Skeletal muscle tissue (tissue), 4 donors: Measurements from ENCODE around the gene ZSWIM3. TPM values are rescaled to one million over a fixed set of nuclear protein-coding genes. Genes with fewer than 3 reads are reported as not detected.

ENCODE experiments used
- H3K27ac ChIP-seq: one replicate; pipeline ENCODE4 v1.7.0; 2013; ENCODE audit warnings: mild to moderate bottlenecking, low read depth, low read length, inconsistent platforms
- H3K27me3 ChIP-seq, 3 donors: one replicate each; pipeline ENCODE4 v1.7.0; 2013; ENCODE audit warnings: low read length in 3 of 3; ENCODE audit not compliant: control insufficient read depth in 3 of 3, insufficient read depth in 3 of 3
- H3K36me3 ChIP-seq, 3 donors: one replicate each; pipeline ENCODE4 v1.7.0; 2013; ENCODE audit warnings: low read length in 3 of 3; ENCODE audit not compliant: control insufficient read depth in 3 of 3, insufficient read depth in 3 of 3
- H3K4me1 ChIP-seq, 3 donors: one replicate each; pipeline ENCODE4 v1.7.0; 2013; ENCODE audit warnings: low read length in 3 of 3, mild to moderate bottlenecking in 3 of 3; ENCODE audit not compliant: control insufficient read depth in 3 of 3, insufficient read depth in 3 of 3
- H3K4me3 ChIP-seq, 3 donors: one replicate each; pipeline ENCODE4 v1.7.0; 2013; ENCODE audit warnings: low read length in 3 of 3
- H3K9ac ChIP-seq, 3 donors: one replicate each; pipeline ENCODE4 v1.7.0; 2013; ENCODE audit warnings: low read length in 3 of 3, mild to moderate bottlenecking in 3 of 3, moderate library complexity in 2 of 3, low read depth in 1 of 3
- H3K9me3 ChIP-seq, 3 donors: one replicate each; pipeline ENCODE4 v1.7.0; 2013; ENCODE audit warnings: low read length in 3 of 3; ENCODE audit not compliant: control insufficient read depth in 3 of 3
- total RNA-seq: library from RNA; depleted of rRNA; stranded (reverse); fragments of >200 nt; gene quantifications from one replicate; pipeline ENCODE4 v1.2.3, GENCODE V29; 2014
- donor health status: Osteomylitis.

ZSWIM3 gene
- total RNA-seq, 1 donor from 2014 or later: 7.8 TPM

- Histone ChIP-seq H3K4me3 (no peak overlapping the region), H3K27ac (no peak overlapping the region), H3K36me3 (peaks cover 0 to 7% (median 3%) of the 10 kb centered on the region in 3 donors), H3K4me1 (peaks cover 0 to 2% (median 0%) of the 10 kb centered on the region in 3 donors), H3K9me3 (no peaks in the 10 kb centered on the region), H3K9ac (no peak overlapping the region), H3K27me3 (no peaks in the 10 kb centered on the region)
Observed at GRCh38 chr20:45905505-45906079, 48.2 kb downstream of the ZSWIM3 start.

DNA sequence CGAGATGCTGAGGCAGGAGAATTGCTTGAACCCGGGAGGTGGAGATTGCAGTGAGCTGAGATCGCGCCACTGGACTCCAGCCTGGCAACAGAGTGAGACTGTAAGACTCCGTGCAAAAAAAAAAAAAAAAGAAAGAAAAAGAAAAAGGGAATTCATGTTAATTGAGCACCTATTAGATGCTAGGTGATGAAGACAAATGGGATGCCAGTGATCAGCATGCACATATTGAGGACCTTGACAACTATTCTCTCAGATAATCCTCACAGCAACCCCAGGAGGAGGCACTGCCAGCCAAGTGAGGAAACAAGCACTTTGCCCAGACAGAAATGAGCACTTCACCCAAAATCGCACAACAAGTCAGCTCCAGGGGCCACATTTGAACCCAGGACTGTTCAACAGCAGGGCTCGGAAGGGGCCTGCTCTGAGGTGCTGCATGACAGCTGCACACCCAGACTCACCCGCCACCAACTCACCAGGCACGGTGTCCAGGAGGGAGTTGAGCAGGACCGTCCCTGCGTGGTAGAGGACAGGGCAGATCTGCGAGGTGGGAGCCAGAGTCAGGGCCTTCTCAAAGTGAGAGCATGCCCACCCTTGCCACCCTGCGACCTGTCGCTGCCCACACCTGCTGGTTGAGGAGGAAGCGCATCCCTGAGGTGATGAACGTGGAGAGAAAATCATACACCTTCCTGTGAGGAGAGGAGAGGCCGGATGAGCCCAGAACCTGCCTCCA is 50.0 kb downstream of the ZSWIM3 start:
- Histone ChIP-seq H3K4me3 (no peak overlapping the region), H3K27ac (no peak overlapping the region), H3K9ac (no peak overlapping the region), H3K9me3 (no peaks in the 10 kb centered on the region), H3K27me3 (peaks cover 0 to 12% (median 4%) of the 10 kb centered on the region in 3 donors), H3K4me1 (peaks cover 10 to 14% (median 13%) of the 10 kb centered on the region in 3 donors), H3K36me3 (peaks cover 0 to 7% (median 3%) of the 10 kb centered on the region in 3 donors)

DNA sequence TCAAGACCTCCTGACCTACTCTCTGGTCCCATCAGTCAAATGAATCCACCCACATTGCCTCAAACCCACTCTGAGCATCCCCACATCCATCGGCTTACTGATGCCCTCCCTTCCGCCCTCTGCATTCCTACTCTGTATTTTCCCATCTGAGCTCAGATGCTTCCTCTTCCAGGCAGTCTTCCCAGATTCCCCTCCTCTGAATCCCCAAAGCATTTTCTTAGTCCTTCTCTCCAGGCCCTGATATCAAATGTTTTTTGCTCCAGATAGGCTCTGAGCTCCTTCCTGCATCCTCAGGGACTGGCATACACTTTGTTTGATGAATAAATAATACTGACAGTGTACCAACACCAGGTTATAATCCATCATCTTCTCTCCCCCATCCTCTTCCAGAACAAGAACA is 50.7 kb downstream of the ZSWIM3 start:
- Histone ChIP-seq H3K9ac (no peak overlapping the region), H3K9me3 (no peaks in the 10 kb centered on the region), H3K4me3 (no peak overlapping the region), H3K36me3 (peaks cover 0 to 7% (median 3%) of the 10 kb centered on the region in 3 donors), H3K27me3 (peaks cover 0 to 15% (median 4%) of the 10 kb centered on the region in 3 donors), H3K4me1 (peaks cover 12 to 16% (median 15%) of the 10 kb centered on the region in 3 donors), H3K27ac (no peak overlapping the region)

GRCh38 chr20:45909336-45909808 is 52.0 kb downstream of the ZSWIM3 start:
- H3K27ac ChIP-seq: no peak overlapping the region
- H3K9me3 ChIP-seq: no peaks in the 10 kb centered on the region
- peaks cover 0 to 7% (median 3%) of the 10 kb centered on the region in 3 donors for H3K36me3 ChIP-seq
- H3K4me3 ChIP-seq: no peak overlapping the region
- peaks cover 12 to 16% (median 15%) of the 10 kb centered on the region in 3 donors for H3K4me1 ChIP-seq
- peaks cover 0 to 15% (median 4%) of the 10 kb centered on the region in 3 donors for H3K27me3 ChIP-seq
- H3K9ac ChIP-seq: no peak overlapping the region

- H3K36me3 ChIP-seq: peaks cover 0 to 3% (median 0%) of the 10 kb centered on the region in 3 donors
- H3K27me3 ChIP-seq: peaks cover 0 to 15% (median 4%) of the 10 kb centered on the region in 3 donors
- no peak overlapping the region for H3K9ac ChIP-seq
- peak overlapping the region; percentile 18 for H3K27ac ChIP-seq
- H3K4me3 ChIP-seq: peak overlapping the region in 1 of 3 donors; percentile 49
- H3K4me1 ChIP-seq: peaks cover 12 to 16% (median 15%) of the 10 kb centered on the region in 3 donors
- H3K9me3 ChIP-seq: no peaks in the 10 kb centered on the region
Observed at GRCh38 chr20:45909817-45910669, 52.6 kb downstream of the ZSWIM3 start.

GRCh38 chr20:45910670-45911485 is 53.5 kb downstream of the ZSWIM3 start:
- Histone ChIP-seq H3K9ac (peak overlapping the region; percentile 48 to 73 (median 72)), H3K4me1 (peaks cover 12 to 16% (median 15%) of the 10 kb centered on the region in 3 donors), H3K27me3 (peaks cover 0 to 15% (median 4%) of the 10 kb centered on the region in 3 donors), H3K36me3 (peaks cover 0 to 3% (median 0%) of the 10 kb centered on the region in 3 donors), H3K9me3 (no peaks in the 10 kb centered on the region), H3K27ac (peak overlapping the region; percentile 75), H3K4me3 (peak overlapping the region; percentile 70 to 77 (median 73))

DNA sequence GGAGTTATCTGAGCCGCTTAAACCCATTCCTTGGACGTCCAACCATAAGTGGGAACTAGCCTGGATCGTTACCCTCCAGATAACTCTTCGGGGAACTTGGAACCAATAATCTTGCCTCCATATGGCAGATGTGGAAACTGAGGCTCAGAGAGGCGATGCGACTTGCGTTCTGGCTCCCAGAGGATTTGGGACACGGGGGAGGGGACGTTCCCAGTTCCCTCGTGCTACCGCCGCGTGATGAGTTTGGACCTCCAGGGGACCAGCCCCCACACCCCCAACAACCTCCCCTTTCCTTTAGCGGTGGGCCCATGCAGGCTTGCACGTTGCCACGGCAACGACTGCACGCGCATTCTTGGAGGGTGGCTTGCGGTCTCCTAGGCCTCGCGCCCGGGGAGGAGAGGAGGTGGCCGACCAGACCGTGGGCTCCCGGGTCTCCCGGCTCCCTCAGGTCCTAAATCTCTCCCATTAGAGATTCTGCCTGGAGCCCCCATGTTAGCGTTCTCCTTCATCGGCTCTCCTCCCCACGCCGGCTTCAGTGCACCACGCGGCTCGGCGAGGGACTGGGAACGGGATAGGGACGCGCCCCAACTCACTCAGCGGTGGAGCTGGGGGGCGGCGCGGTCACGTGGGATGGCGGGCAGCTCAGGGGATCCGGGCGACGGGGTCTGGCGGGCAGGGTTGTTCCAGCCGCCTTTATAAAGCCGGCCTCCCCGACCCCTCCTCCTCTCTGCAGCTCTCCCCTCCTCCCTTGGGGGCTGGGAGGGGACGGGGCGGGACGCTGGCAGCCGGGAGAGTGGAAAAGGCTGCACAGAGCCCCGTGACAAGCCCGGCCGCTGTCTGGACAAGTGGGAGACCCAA is 54.3 kb downstream of the ZSWIM3 start, which contains the start of gene PLTP:
Gene PLTP, minus strand, starts transcription at position 670 of the 858 bp plus-strand sequence. CDS start 703 bp downstream, outside the sequence.
- H3K27ac ChIP-seq: peak within 1 kb of the TSS; percentile 75
- H3K4me3 ChIP-seq: peak within 1 kb of the TSS; percentile 70 to 77 (median 73)
- peaks cover 12 to 16% (median 15%) of the 10 kb centered on the region in 3 donors for H3K4me1 ChIP-seq
- peak within 1 kb of the TSS; percentile 48 to 73 (median 72) for H3K9ac ChIP-seq
- H3K27me3 ChIP-seq: peaks cover 0 to 15% (median 4%) of the 10 kb centered on the region in 3 donors
- H3K36me3 ChIP-seq: peaks cover 0 to 3% (median 0%) of the 10 kb centered on the region in 3 donors
- no peaks in the 10 kb centered on the region for H3K9me3 ChIP-seq

DNA sequence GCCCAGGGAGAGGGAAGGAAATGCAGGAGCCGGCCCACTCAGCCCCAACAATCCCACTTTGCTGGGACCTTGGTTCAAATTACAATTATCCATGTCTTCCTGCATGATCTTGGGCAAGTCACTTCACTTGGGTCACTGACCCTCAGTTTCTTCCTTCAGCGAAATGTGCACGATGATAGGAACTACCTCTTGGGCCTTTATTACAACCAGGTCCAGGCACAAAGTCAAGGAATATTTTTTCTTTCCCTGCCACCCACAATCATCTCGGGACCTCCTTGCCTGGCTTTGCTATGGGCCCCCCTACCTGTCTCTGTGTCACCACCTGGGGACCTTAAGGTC is 54.9 kb downstream of the ZSWIM3 start:
- Histone ChIP-seq H3K9me3 (no peaks in the 10 kb centered on the region), H3K36me3 (peaks cover 0 to 3% (median 0%) of the 10 kb centered on the region in 3 donors), H3K4me1 (peaks cover 12 to 18% (median 15%) of the 10 kb centered on the region in 3 donors), H3K9ac (peak overlapping the region; percentile 14 to 73 (median 40)), H3K27me3 (peaks cover 0 to 15% (median 4%) of the 10 kb centered on the region in 3 donors), H3K4me3 (peak overlapping the region; percentile 70 to 77 (median 73)), H3K27ac (peak overlapping the region; percentile 75)
